GM21390 (cell line): ENCODE results near the gene RING1.

Source experiments
- ATAC-seq: cut with Tn5 transposase; IDR thresholded peaks from one replicate; pipeline ENCODE4 v1.9.1; 2021; ENCODE audit not compliant: unreplicated experiment

RING1 gene

GRCh38 chr6:33171880-33172687, 36.2 kb upstream of the RING1 start:
- ATAC-seq = no peak

- no peak for ATAC-seq
These were observed 35.4 kb upstream of the RING1 start for GRCh38 chr6:33172688-33173534.

- no peak for ATAC-seq
These were observed 34.6 kb upstream of the RING1 start for GRCh38 chr6:33173535-33174180.

- ATAC-seq = no peak
These were observed 33.5 kb upstream of the RING1 start for GRCh38 chr6:33174784-33175183.

GRCh38 chr6:33175436-33176069, 32.7 kb upstream of the RING1 start:
- ATAC-seq = no peak

GRCh38 chr6:33176906-33177305, 31.4 kb upstream of the RING1 start:
- ATAC-seq = no peak

- ATAC-seq = no peak
These were observed 30.5 kb upstream of the RING1 start for GRCh38 chr6:33177552-33178446.

- no peak for ATAC-seq
These were observed 29.4 kb upstream of the RING1 start for GRCh38 chr6:33178755-33179475.

- no peak for ATAC-seq
These were observed 27.2 kb upstream of the RING1 start for GRCh38 chr6:33181141-33181540.

- ATAC-seq = no peak
These were observed 25.1 kb upstream of the RING1 start for GRCh38 chr6:33183071-33183683.

GRCh38 chr6:33185190-33185589, 23.1 kb upstream of the RING1 start:
- no peak for ATAC-seq

GRCh38 chr6:33185654-33186187, 22.6 kb upstream of the RING1 start:
- no peak for ATAC-seq

GRCh38 chr6:33187809-33188208, 20.5 kb upstream of the RING1 start:
- no peak for ATAC-seq

- no peak for ATAC-seq
These were observed 19.1 kb upstream of the RING1 start for GRCh38 chr6:33189164-33189563.

GRCh38 chr6:33189625-33190448, 18.5 kb upstream of the RING1 start:
- ATAC-seq = no peak

- no peak for ATAC-seq
These were observed 17.7 kb upstream of the RING1 start for GRCh38 chr6:33190504-33191107.

- ATAC-seq = no peak
These were observed 16.8 kb upstream of the RING1 start for GRCh38 chr6:33191383-33192104.
